Tibial nerve (tissue), 4 donors: ENCODE data around the gene ELMOD3. TPM values are rescaled to one million over a fixed set of nuclear protein-coding genes. Genes with fewer than 3 reads are reported as not detected.

Experiments used
- DNase-seq, 2 donors: peaks; one replicate each; pipeline ENCODE4 v3.0.0-alpha.2; 2019; ENCODE audit warnings: low spot score in 2 of 2
- H3K27ac ChIP-seq, 4 donors: fragments of 200-600 bp; sonication (generic) in 3 of 4; one replicate each; pipeline ENCODE4 v1.5.1; 2017 to 2019; ENCODE audit warnings: mild to moderate bottlenecking in 1 of 4
- H3K27me3 ChIP-seq, 2 donors: fragments of 200-600 bp; sonication (generic) in 1 of 2; one replicate each; pipeline versions ENCODE4 v1.5.1 to v1.6.0; 2017 to 2019
- H3K36me3 ChIP-seq, 3 donors: fragments of 200-600 bp; sonication (generic); one replicate each; pipeline ENCODE4 v1.5.1; 2018 to 2019
- H3K4me1 ChIP-seq, 4 donors: fragments of 200-600 bp; sonication (generic) in 3 of 4; one replicate each; pipeline ENCODE4 v1.5.1; 2017 to 2019
- H3K4me3 ChIP-seq, 4 donors: fragments of 200-600 bp; sonication (generic) in 3 of 4; one replicate each; pipeline ENCODE4 v1.5.1; 2017 to 2019; ENCODE audit warnings: mild to moderate bottlenecking in 1 of 4, moderate library complexity in 1 of 4
- H3K9me3 ChIP-seq, 4 donors: fragments of 200-600 bp; sonication (generic) in 3 of 4; one replicate each; pipeline ENCODE4 v1.5.1; 2017 to 2019
- EP300 ChIP-seq, 2 donors: sonication (generic); formaldehyde crosslinking; IDR thresholded peaks; one replicate each; pipeline ENCODE4 v1.6.1; 2017; ENCODE audit warnings: antibody characterized with exemption in 2 of 2, mild to moderate bottlenecking in 1 of 2
- POLR2A ChIP-seq, 2 donors: fragments of 450-650 bp; IDR thresholded peaks; one replicate each; pipeline ENCODE4 v1.6.1; 2017; ENCODE audit warnings: antibody characterized with exemption in 2 of 2, mild to moderate bottlenecking in 2 of 2, moderate library complexity in 2 of 2
- WGBS, 2 donors: methylation state at CpG; one replicate each; pipeline ENCODE4 v1.1.5; 2018; 5-methylcytosine and 5-hydroxymethylcytosine counted together
- total RNA-seq, 4 donors: library from RNA; depleted of rRNA; stranded (reverse); fragments of >200 nt; gene quantifications; one replicate each; pipeline ENCODE4 v1.1.0, GENCODE V29; 2016
- TF ChIP-seq, protein P1 (sequence below), 5 experiments: fragments of 200-600 bp in 3 of 5; fragments of 450-650 bp in 2 of 5; sonication (generic) in 3 of 5; IDR thresholded peaks; one replicate each; pipeline ENCODE4 v1.5.1; 2016 to 2019; ENCODE audit warnings: antibody characterized with exemption in 5 of 5, mild to moderate bottlenecking in 3 of 5, moderate library complexity in 2 of 5

The ELMOD3 gene
- total RNA-seq = 10 to 100 TPM; 21.2 to 39.0 (median 35.4) TPM

GRCh38 chr2:85354286-85355072 lies at the start of gene ELMOD3, which contains the start of gene RETSAT:
TSS of gene ELMOD3 (plus strand) at chr2:85354769. CDS start at chr2:85357199, 2,430 bp downstream.
TSS of gene RETSAT (minus strand) at chr2:85354528. CDS start at chr2:85354507, 21 bp downstream.
- Histone ChIP-seq H3K4me1 (peaks cover 0 to 35% (median 10%) of the 10 kb centered on the region in 4 donors), H3K27ac (peak within 1 kb of the TSS; percentile 62 to 90 (median 86)), H3K9me3 (no peaks in the 10 kb centered on the region), H3K4me3 (peak within 1 kb of the TSS; percentile 64 to 92 (median 76)), H3K36me3 (peaks cover 0 to 39% (median 4%) of the 10 kb centered on the region in 3 donors), H3K27me3 (no peaks in the 10 kb centered on the region)
- peak; percentile 96 to 100 for DNase-seq
- TF ChIP-seq EP300 (IDR thresholded peaks at IDR 0.05) = peak; percentile 74 to 96
- TF ChIP-seq, protein P1, sequence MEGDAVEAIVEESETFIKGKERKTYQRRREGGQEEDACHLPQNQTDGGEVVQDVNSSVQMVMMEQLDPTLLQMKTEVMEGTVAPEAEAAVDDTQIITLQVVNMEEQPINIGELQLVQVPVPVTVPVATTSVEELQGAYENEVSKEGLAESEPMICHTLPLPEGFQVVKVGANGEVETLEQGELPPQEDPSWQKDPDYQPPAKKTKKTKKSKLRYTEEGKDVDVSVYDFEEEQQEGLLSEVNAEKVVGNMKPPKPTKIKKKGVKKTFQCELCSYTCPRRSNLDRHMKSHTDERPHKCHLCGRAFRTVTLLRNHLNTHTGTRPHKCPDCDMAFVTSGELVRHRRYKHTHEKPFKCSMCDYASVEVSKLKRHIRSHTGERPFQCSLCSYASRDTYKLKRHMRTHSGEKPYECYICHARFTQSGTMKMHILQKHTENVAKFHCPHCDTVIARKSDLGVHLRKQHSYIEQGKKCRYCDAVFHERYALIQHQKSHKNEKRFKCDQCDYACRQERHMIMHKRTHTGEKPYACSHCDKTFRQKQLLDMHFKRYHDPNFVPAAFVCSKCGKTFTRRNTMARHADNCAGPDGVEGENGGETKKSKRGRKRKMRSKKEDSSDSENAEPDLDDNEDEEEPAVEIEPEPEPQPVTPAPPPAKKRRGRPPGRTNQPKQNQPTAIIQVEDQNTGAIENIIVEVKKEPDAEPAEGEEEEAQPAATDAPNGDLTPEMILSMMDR (IDR thresholded peaks at IDR 0.05) = peak in 1 of 5 experiments; percentile 52
- TF ChIP-seq POLR2A (IDR thresholded peaks at IDR 0.05) = peak; percentile 80 to 88
- 0 to 1% methylated on average over 31 to 40 of the region's 42 CpGs for WGBS, 2 donors

GRCh38 chr2:85307527-85307897 lies 47.1 kb upstream of the ELMOD3 start:
- H3K9me3 ChIP-seq = no peaks in the 10 kb centered on the region
- H3K4me3 ChIP-seq = no peak overlapping the region
- TF ChIP-seq POLR2A (IDR thresholded peaks at IDR 0.05) (no peak), EP300 (IDR thresholded peaks at IDR 0.05) (no peak)
- TF ChIP-seq, protein P1 (IDR thresholded peaks at IDR 0.05) = no peak
- peaks cover 0 to 48% (median 0%) of the 10 kb centered on the region in 3 donors for H3K36me3 ChIP-seq
- no peaks in the 10 kb centered on the region for H3K27me3 ChIP-seq
- 78 to 84% methylated on average over 9 of the region's 9 CpGs for WGBS, 2 donors
- peaks cover 0 to 29% (median 11%) of the 10 kb centered on the region in 4 donors for H3K4me1 ChIP-seq
- DNase-seq = no peak
- H3K27ac ChIP-seq = peak overlapping the region in 1 of 4 donors; percentile 74

- peaks cover 0 to 29% (median 11%) of the 10 kb centered on the region in 4 donors for H3K4me1 ChIP-seq
- no peaks in the 10 kb centered on the region for H3K27me3 ChIP-seq
- TF ChIP-seq EP300 (IDR thresholded peaks at IDR 0.05) = no peak
- TF ChIP-seq, protein P1 (IDR thresholded peaks at IDR 0.05) = no peak
- TF ChIP-seq POLR2A (IDR thresholded peaks at IDR 0.05) = no peak
- DNase-seq = no peak
- no peaks in the 10 kb centered on the region for H3K9me3 ChIP-seq
- H3K4me3 ChIP-seq = no peak overlapping the region
- WGBS, 2 donors = 81 to 82% methylated on average over 5 to 6 of the region's 6 CpGs
- H3K27ac ChIP-seq = peak overlapping the region in 3 of 4 donors; percentile 14 to 63 (median 35)
- peaks cover 0 to 41% (median 0%) of the 10 kb centered on the region in 3 donors for H3K36me3 ChIP-seq
Observed at GRCh38 chr2:85308201-85308600, 46.4 kb upstream of the ELMOD3 start.

GRCh38 chr2:85308896-85309555 lies 45.5 kb upstream of the ELMOD3 start:
- peaks cover 0 to 34% (median 0%) of the 10 kb centered on the region in 3 donors for H3K36me3 ChIP-seq
- WGBS, 2 donors = 27 to 36% methylated on average over 15 of the region's 15 CpGs

More at GRCh38 chr2:85308896-85309555, 45.5 kb upstream of the ELMOD3 start:
- Histone ChIP-seq H3K27me3 (no peaks in the 10 kb centered on the region), H3K4me1 (peaks cover 0 to 29% (median 11%) of the 10 kb centered on the region in 4 donors), H3K27ac (peak overlapping the region in 3 of 4 donors; percentile 14 to 63 (median 35)), H3K4me3 (no peak overlapping the region), H3K9me3 (no peaks in the 10 kb centered on the region)
- TF ChIP-seq POLR2A (IDR thresholded peaks at IDR 0.05) (no peak), EP300 (IDR thresholded peaks at IDR 0.05) (no peak)
- TF ChIP-seq, protein P1 (IDR thresholded peaks at IDR 0.05) = no peak
- no peak for DNase-seq
